ENCODE data around the gene RNASE11. TPM values are rescaled to one million over a fixed set of nuclear protein-coding genes. Genes with fewer than 3 reads are reported as not detected.

RNASE11 gene
- total and polyA plus RNA-seq, 2 of the 4 experiments (the other 2 are of a cell fraction) = not detected

DNA sequence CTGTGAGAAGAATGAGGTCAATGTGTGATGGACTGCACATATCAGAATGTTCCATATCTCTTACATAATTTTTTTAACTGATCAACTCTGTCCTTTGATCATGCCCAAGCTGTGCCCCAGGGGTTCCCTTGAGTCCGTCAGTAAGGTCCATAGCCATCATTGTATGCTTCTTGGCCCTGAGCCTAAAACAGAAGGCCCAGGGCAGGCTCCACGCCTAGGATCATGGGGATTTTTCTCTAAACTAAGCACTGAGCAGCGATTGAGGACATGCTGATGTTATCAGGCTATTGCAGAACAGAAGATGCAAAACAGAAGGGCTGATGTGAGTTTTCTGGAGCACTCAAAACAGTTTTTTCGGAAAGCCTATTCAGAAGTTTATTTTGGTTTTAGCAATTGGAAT is 47.9 kb downstream of the RNASE11 start:
- H2AK9ac ChIP-seq (replicated peaks; ENCODE audit: low read depth, low read length, poor library complexity) = no peak overlapping the region
- no peaks in the 10 kb centered on the region for H3K27me3 ChIP-seq (ENCODE audit: control insufficient read depth, insufficient read depth, low read length)
- WGBS, 2 experiments (ENCODE audit: extremely low coverage in 2 of 2, insufficient read length in 1 of 2) = 8% methylated on average over 2 of the region's 4 CpGs; no CpG with 5 or more reads in 1 of the 2 experiments
- H4K91ac ChIP-seq (ENCODE audit: insufficient read depth, low read depth, low read length) = no peak overlapping the region
- TF ChIP-seq MXI1 (IDR thresholded peaks at IDR 0.05; ENCODE audit: borderline replicate concordance, low read depth, low read length) (no peak), MAFK (IDR thresholded peaks at IDR 0.05; ENCODE audit: low read depth, low read length) (no peak)
- no peaks in the 10 kb centered on the region for H3K79me1 ChIP-seq (ENCODE audit: low read depth in 1 of 2, low read length in 2 of 2)
- H3K36me3 ChIP-seq (ENCODE audit: control insufficient read depth, insufficient read depth, low read length) = no peaks in the 10 kb centered on the region
- H3K56ac ChIP-seq (ENCODE audit: extremely low read depth, insufficient read depth, low read length) = no peak overlapping the region
- ChIA-PET POLR2A (ENCODE audit: unreplicated experiment) (no interaction called here), CTCF (no interaction called here)
- H2AFZ ChIP-seq (replicated peaks; ENCODE audit: low read length, poor library complexity) = no peak overlapping the region
- in situ Hi-C loops (cut with MboI; ENCODE audit: low sequenced_read_pairs) = no loop called here
- H2BK15ac ChIP-seq (ENCODE audit: low read depth, low read length) = no peak overlapping the region
- H2BK120ac ChIP-seq (ENCODE audit: low read depth, low read length) = no peak overlapping the region
- H3K14ac ChIP-seq (replicated peaks; ENCODE audit: low read depth, low read length) = no peak overlapping the region
- H3K27ac ChIP-seq (ENCODE audit: insufficient read depth, low read length) = no peak overlapping the region
- no peak overlapping the region for H2AK5ac ChIP-seq (ENCODE audit: low read depth, low read length)
- no peak overlapping the region for H2BK20ac ChIP-seq (ENCODE audit: low read depth, low read length)
- no peak overlapping the region for H4K5ac ChIP-seq (ENCODE audit: low read depth, low read length)
- dilution Hi-C loops (cut with HindIII; ENCODE audit: low sequenced_read_pairs, unreplicated experiment) = loop anchor here (25.0 kb wide), 1 partner anchor 122 kb away; no protein-coding TSS in a partner anchor
- no peak overlapping the region for H3K4me2 ChIP-seq (ENCODE audit: low read depth, low read length)
- H4K8ac ChIP-seq (ENCODE audit: low read depth in 2 of 2, low read length in 2 of 2) = no peak overlapping the region
- no peak for DNase-seq
- intact Hi-C loops (cut with micrococcal nuclease) = no loop called here
- H3K9ac ChIP-seq (ENCODE audit: low read depth, low read length) = no peak overlapping the region
- H3K23ac ChIP-seq (ENCODE audit: low read depth, low read length) = no peak overlapping the region
- H3K18ac ChIP-seq (ENCODE audit: low read depth, low read length) = no peak overlapping the region
- BruUV-seq (replicated peaks) = no TSS peak
- H3K4ac ChIP-seq (ENCODE audit: low read depth, low read length) = no peak overlapping the region
- no peaks in the 10 kb centered on the region for H3K9me1 ChIP-seq (ENCODE audit: insufficient read depth, low read length)
- no peak overlapping the region for H2BK5ac ChIP-seq (ENCODE audit: low read depth, low read length, poor library complexity, severe bottlenecking)
- ATAC-seq (ENCODE audit: low read depth) = no peak
- H3K4me1 ChIP-seq (ENCODE audit: control insufficient read depth, insufficient read depth, low read length) = no peaks in the 10 kb centered on the region
- H3K9me3 ChIP-seq (ENCODE audit: control insufficient read depth, insufficient read depth, low read length) = no peaks in the 10 kb centered on the region
- no peak overlapping the region for H3K4me3 ChIP-seq (ENCODE audit: insufficient read depth, low read depth, low read length)
- H4K20me1 ChIP-seq (ENCODE audit: insufficient read depth, low read length) = no peaks in the 10 kb centered on the region

Other genes starting within 250 kb of the RNASE11 start
- 11.7 TPM in 2 replicates for gene PARP2, start 244.4 kb downstream of the RNASE11 start, total RNA-seq (2012; rRNA removed)
- 18.3 and 19.1 TPM in 2 replicates for gene PARP2, start 244.4 kb downstream of the RNASE11 start, polyA plus RNA-seq (2012; rRNA removed)
- gene TEP1, start 174.5 kb downstream of the RNASE11 start, total RNA-seq (2012; rRNA removed) = 7.8 and 12.4 TPM in 2 replicates
- 9.8 and 10.7 TPM in 2 replicates for gene TEP1, start 174.5 kb downstream of the RNASE11 start, polyA plus RNA-seq (2012; rRNA removed)
- under 0.01 TPM in 2 replicates for gene KLHL33, start 151.8 kb downstream of the RNASE11 start, total RNA-seq (2012; rRNA removed)
- 0.03 TPM in 2 replicates for gene KLHL33, start 151.8 kb downstream of the RNASE11 start, polyA plus RNA-seq (2012; rRNA removed)
- gene OSGEP, start 133.2 kb downstream of the RNASE11 start, total RNA-seq (2012; rRNA removed) = 32.4 and 38.0 TPM in 2 replicates
- 23.1 and 24.7 TPM in 2 replicates for gene OSGEP, start 133.2 kb downstream of the RNASE11 start, polyA plus RNA-seq (2012; rRNA removed)
- gene APEX1, start 132.8 kb downstream of the RNASE11 start, total RNA-seq (2012; rRNA removed) = 125 and 141 TPM in 2 replicates
- gene APEX1, start 132.8 kb downstream of the RNASE11 start, polyA plus RNA-seq (2012; rRNA removed) = 241 and 242 TPM in 2 replicates
- 15.0 and 15.2 TPM in 2 replicates for gene PIP4P1, start 126.6 kb downstream of the RNASE11 start, total RNA-seq (2012; rRNA removed)
- gene PIP4P1, start 126.6 kb downstream of the RNASE11 start, polyA plus RNA-seq (2012; rRNA removed) = 27.2 and 27.8 TPM in 2 replicates
- gene PNP, start 118.6 kb downstream of the RNASE11 start, total RNA-seq (2012; rRNA removed) = 60.3 and 68.8 TPM in 2 replicates
- 49.0 and 53.4 TPM in 2 replicates for gene PNP, start 118.6 kb downstream of the RNASE11 start, polyA plus RNA-seq (2012; rRNA removed)
- not detected in 2 replicates for gene RNASE10, start 82.5 kb downstream of the RNASE11 start, total RNA-seq (2012; rRNA removed)
- not detected in 2 replicates for gene RNASE10, start 82.5 kb downstream of the RNASE11 start, polyA plus RNA-seq (2012; rRNA removed)
- gene RNASE9, start 27.0 kb downstream of the RNASE11 start, total RNA-seq (2012; rRNA removed) = not detected in 2 replicates
- gene RNASE9, start 27.0 kb downstream of the RNASE11 start, polyA plus RNA-seq (2012; rRNA removed) = not detected in 2 replicates
- not detected in 2 replicates for gene RNASE12, start 3.4 kb upstream of the RNASE11 start, total RNA-seq (2012; rRNA removed)
- not detected in 2 replicates for gene RNASE12, start 3.4 kb upstream of the RNASE11 start, polyA plus RNA-seq (2012; rRNA removed)
- gene OR6S1, start 53.7 kb upstream of the RNASE11 start, total RNA-seq (2012; rRNA removed) = not detected in 2 replicates
- not detected in 2 replicates for gene OR6S1, start 53.7 kb upstream of the RNASE11 start, polyA plus RNA-seq (2012; rRNA removed)
- gene RNASE4, start 96.6 kb upstream of the RNASE11 start, total RNA-seq (2012; rRNA removed) = 8.1 and 10.4 TPM in 2 replicates
- 9.9 and 11.6 TPM in 2 replicates for gene RNASE4, start 96.6 kb upstream of the RNASE11 start, polyA plus RNA-seq (2012; rRNA removed)
- 3.6 and 3.9 TPM in 2 replicates for gene ANG, start 100.8 kb upstream of the RNASE11 start, total RNA-seq (2012; rRNA removed)
- 4.2 and 4.7 TPM in 2 replicates for gene ANG, start 100.8 kb upstream of the RNASE11 start, polyA plus RNA-seq (2012; rRNA removed)
- gene EDDM3A, start 157.9 kb upstream of the RNASE11 start, total RNA-seq (2012; rRNA removed) = not detected in 2 replicates
- not detected in 2 replicates for gene EDDM3A, start 157.9 kb upstream of the RNASE11 start, polyA plus RNA-seq (2012; rRNA removed)
- not detected in 2 replicates for gene EDDM3B, start 180.4 kb upstream of the RNASE11 start, total RNA-seq (2012; rRNA removed)
- not detected in 2 replicates for gene EDDM3B, start 180.4 kb upstream of the RNASE11 start, polyA plus RNA-seq (2012; rRNA removed)
- gene RNASE6, start 193.3 kb upstream of the RNASE11 start, total RNA-seq (2012; rRNA removed) = not detected in 2 replicates
- not detected in 2 replicates for gene RNASE6, start 193.3 kb upstream of the RNASE11 start, polyA plus RNA-seq (2012; rRNA removed)
- not detected in 2 replicates for gene RNASE1, start 214.8 kb upstream of the RNASE11 start, total RNA-seq (2012; rRNA removed)
- not detected in 2 replicates for gene RNASE1, start 214.8 kb upstream of the RNASE11 start, polyA plus RNA-seq (2012; rRNA removed)

Data from IMR-90 (cell line).